Right cardiac atrium (tissue), 5 donors: ENCODE data around the gene RNMT. TPM values are rescaled to one million over a fixed set of nuclear protein-coding genes. Genes with fewer than 3 reads are reported as not detected.
A peak's percentile ranks its signal among the peaks of the same experiment; 100 is the strongest.

Source experiments
- ATAC-seq, 2 donors: fragments of 200-7000 bp; cut with Tn5 transposase; one replicate each; pipeline versions ENCODE4 v1.8.0 to v1.9.1; 2020; ENCODE audit warnings: moderate library complexity in 2 of 2, mild to moderate bottlenecking in 1 of 2
- DNase-seq, 3 donors: peaks; one replicate each; pipeline ENCODE4 v3.0.0-alpha.2; 2020
- H3K27ac ChIP-seq: one replicate; pipeline ENCODE4 v1.5.1; 2013; ENCODE audit warnings: mild to moderate bottlenecking, low read length, control low read depth, moderate library complexity
- H3K27me3 ChIP-seq: one replicate; pipeline ENCODE4 v1.6.1; 2013; ENCODE audit not compliant: control insufficient read depth, insufficient read depth
- H3K4me1 ChIP-seq: one replicate; pipeline ENCODE4 v1.6.1; 2013; ENCODE audit warnings: low read length; ENCODE audit not compliant: control insufficient read depth, insufficient read depth
- H3K4me3 ChIP-seq: one replicate; pipeline ENCODE4 v1.5.1; 2013; ENCODE audit warnings: low read length, control low read depth
- H3K9me3 ChIP-seq: one replicate; pipeline ENCODE4 v1.6.1; 2013; ENCODE audit warnings: low read length; ENCODE audit not compliant: control insufficient read depth
- WGBS: extraction: QIAGEN DNeasy Blood & Tissue Kit; methylation state at CpG from one replicate; pipeline ENCODE4 v1.1.7; 2013; 5-methylcytosine and 5-hydroxymethylcytosine counted together
- intact Hi-C, 4 donors: fragments of 100-400 bp; cut with DNase I; formaldehyde crosslinking; loops; one replicate each; pipeline versions ENCODE4 v1.11.0 to v1.14.0; 2022 to 2023
- polyA plus RNA-seq: library from polyadenylated mRNA; stranded (reverse); fragments of 200-250 nt; gene quantifications from one replicate; pipeline ENCODE4 v1.2.3, GENCODE V29; 2013
- total RNA-seq, 4 donors: library from RNA; stranded (reverse); fragmentation: NEBNext Ultra II Directional; extraction: Animal tissue kit (Norgen Biotek cat#: 25700); gene quantifications; one replicate each; pipeline ENCODE4 v1.2.1, GENCODE V29; 2021
- donor health status: healthy with polysubstance abuse.
- donor health status: DM: no; HTN: yes; CAD: no.
- donor health status: DM: no; HTN: no; CAD: no.
- donor health status: DM: no; HTN: yes; CAD: no; lungs with severe emphysema.
- donor health status: DM: yes; HTN: yes; CAD: no.

RNMT gene
- total and polyA plus RNA-seq, 5 donors: 18.8 to 40.1 (median 31.6) TPM

GRCh38 chr18:13796515-13796914 is 70.0 kb downstream of the RNMT start:
- Histone ChIP-seq H3K9me3 (no peaks in the 10 kb centered on the region), H3K4me1 (no peaks in the 10 kb centered on the region), H3K27ac (no peak overlapping the region), H3K4me3 (no peak overlapping the region), H3K27me3 (no peaks in the 10 kb centered on the region)
- WGBS: 82% methylated on average over 14 of the region's 14 CpGs
- intact Hi-C loops: no loop called here
- DNase-seq: no peak
- ATAC-seq: no peak

GRCh38 chr18:13797157-13797611 is 70.7 kb downstream of the RNMT start:
- WGBS: 43% methylated on average over 3 of the region's 3 CpGs
- no peak for DNase-seq
- H3K9me3 ChIP-seq: no peaks in the 10 kb centered on the region
- no peak overlapping the region for H3K4me3 ChIP-seq
- no peak for ATAC-seq
- no peaks in the 10 kb centered on the region for H3K27me3 ChIP-seq
- intact Hi-C loops: no loop called here
- no peak overlapping the region for H3K27ac ChIP-seq
- no peaks in the 10 kb centered on the region for H3K4me1 ChIP-seq

- H3K27me3 ChIP-seq: no peaks in the 10 kb centered on the region
- ATAC-seq (no peak), DNase-seq (no peak)
- H3K4me1 ChIP-seq: no peaks in the 10 kb centered on the region
- no peak overlapping the region for H3K4me3 ChIP-seq
- H3K27ac ChIP-seq: no peak overlapping the region
- H3K9me3 ChIP-seq: no peaks in the 10 kb centered on the region
- WGBS: 93% methylated on average over 11 of the region's 11 CpGs
- intact Hi-C loops: no loop called here
Measured at GRCh38 chr18:13799396-13799795, 72.9 kb downstream of the RNMT start.

GRCh38 chr18:13800505-13801259 is 74.2 kb downstream of the RNMT start:
- Histone ChIP-seq H3K9me3 (no peaks in the 10 kb centered on the region), H3K27me3 (no peaks in the 10 kb centered on the region), H3K4me1 (no peaks in the 10 kb centered on the region), H3K27ac (no peak overlapping the region), H3K4me3 (peak overlapping the region; percentile 27)
- peak; percentile 73 to 88 (median 87) for DNase-seq
- intact Hi-C loops: loop anchor here in 1 of 4 donors (5.0 kb wide), 1 partner anchor 583 kb away; the partner anchor contains the start of gene LDLRAD4
- WGBS: 14% methylated on average over 30 of the region's 30 CpGs
- peak; percentile 93 to 96 for ATAC-seq

GRCh38 chr18:13801260-13801601 is 74.8 kb downstream of the RNMT start:
- DNase-seq (no peak), ATAC-seq (no peak)
- 13% methylated on average over 15 of the region's 15 CpGs for WGBS
- intact Hi-C loops: loop anchor here in 1 of 4 donors (5.0 kb wide), 1 partner anchor 584 kb away; the partner anchor contains the start of gene LDLRAD4
- Histone ChIP-seq H3K4me1 (no peaks in the 10 kb centered on the region), H3K4me3 (peak overlapping the region; percentile 27), H3K27ac (no peak overlapping the region), H3K9me3 (no peaks in the 10 kb centered on the region), H3K27me3 (no peaks in the 10 kb centered on the region)

- Histone ChIP-seq H3K4me3 (no peak overlapping the region), H3K27me3 (no peaks in the 10 kb centered on the region), H3K9me3 (no peaks in the 10 kb centered on the region), H3K4me1 (no peaks in the 10 kb centered on the region), H3K27ac (no peak overlapping the region)
- WGBS: 51% methylated on average over 4 of the region's 4 CpGs
- DNase-seq (no peak), ATAC-seq (peak in 1 of 2 donors; percentile 44)
- intact Hi-C loops: loop anchor here in 1 of 4 donors (5.0 kb wide), 1 partner anchor 587 kb away; the partner anchor contains the start of gene LDLRAD4
Measured at GRCh38 chr18:13804305-13804704, 77.8 kb downstream of the RNMT start.

- intact Hi-C loops: no loop called here
- no peaks in the 10 kb centered on the region for H3K27me3 ChIP-seq
- H3K4me3 ChIP-seq: no peak overlapping the region
- H3K4me1 ChIP-seq: no peaks in the 10 kb centered on the region
- WGBS: 65% methylated on average over 8 of the region's 8 CpGs
- H3K9me3 ChIP-seq: no peaks in the 10 kb centered on the region
- no peak for ATAC-seq
- DNase-seq: no peak
- no peak overlapping the region for H3K27ac ChIP-seq
Measured at GRCh38 chr18:13808294-13809042, 82.0 kb downstream of the RNMT start.

- Histone ChIP-seq H3K27me3 (no peaks in the 10 kb centered on the region), H3K27ac (no peak overlapping the region), H3K4me1 (no peaks in the 10 kb centered on the region), H3K4me3 (no peak overlapping the region), H3K9me3 (no peaks in the 10 kb centered on the region)
- 82% methylated on average over 2 of the region's 2 CpGs for WGBS
- ATAC-seq: no peak
- intact Hi-C loops: no loop called here
- DNase-seq: no peak
Measured at GRCh38 chr18:13809043-13809430, 82.6 kb downstream of the RNMT start.

GRCh38 chr18:13809531-13810255 is 83.2 kb downstream of the RNMT start:
- no peaks in the 10 kb centered on the region for H3K9me3 ChIP-seq
- no peaks in the 10 kb centered on the region for H3K4me1 ChIP-seq
- WGBS: 40% methylated on average over 5 of the region's 5 CpGs
- no peak for ATAC-seq
- H3K27ac ChIP-seq: no peak overlapping the region
- H3K4me3 ChIP-seq: no peak overlapping the region
- H3K27me3 ChIP-seq: no peaks in the 10 kb centered on the region
- DNase-seq: no peak
- intact Hi-C loops: loop anchor here in 1 of 4 donors (5.0 kb wide), 1 partner anchor 588 kb away; no protein-coding TSS in a partner anchor

GRCh38 chr18:13810950-13811485 is 84.5 kb downstream of the RNMT start:
- no peak for DNase-seq
- H3K27ac ChIP-seq: no peak overlapping the region
- no peak overlapping the region for H3K4me3 ChIP-seq
- no peaks in the 10 kb centered on the region for H3K4me1 ChIP-seq
- no peak for ATAC-seq
- intact Hi-C loops: loop anchor here in 1 of 4 donors (5.0 kb wide), 1 partner anchor 586 kb away; no protein-coding TSS in a partner anchor
- no peaks in the 10 kb centered on the region for H3K27me3 ChIP-seq
- H3K9me3 ChIP-seq: no peaks in the 10 kb centered on the region
- 56% methylated on average over 10 of the region's 10 CpGs for WGBS
